Measurements from ENCODE around the gene APOBEC3F. TPM values are rescaled to one million over a fixed set of nuclear protein-coding genes. Genes with fewer than 3 reads are reported as not detected.
A peak's percentile ranks its signal among the peaks of the same experiment; 100 is the strongest.
"Not testable (repeated sequence)": the region's sequence is repeated elsewhere in the genome, so short reads cannot be mapped to it uniquely, and the experiment has no call there.

APOBEC3F gene
- total RNA-seq, 1 experiment from 2014 or later, result 8.9 TPM

DNA sequence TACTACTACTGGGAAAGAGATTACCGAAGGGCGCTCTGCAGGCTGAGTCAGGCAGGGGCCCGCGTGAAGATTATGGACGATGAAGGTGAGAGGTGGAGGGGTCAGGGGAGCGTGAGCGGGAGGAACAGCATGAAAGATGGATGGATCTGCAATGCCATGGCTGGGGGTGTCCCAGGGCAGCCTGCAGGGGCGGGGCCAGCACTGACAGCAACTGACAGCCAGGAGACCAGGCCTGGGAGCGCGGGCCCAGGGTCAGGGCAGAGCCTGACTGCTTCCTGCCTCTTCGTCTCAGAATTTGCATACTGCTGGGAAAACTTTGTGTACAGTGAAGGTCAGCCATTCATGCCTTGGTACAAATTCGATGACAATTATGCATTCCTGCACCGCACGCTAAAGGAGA is 4.5 kb downstream of the APOBEC3F start:
- not testable (repeated sequence) for H3K9me3 ChIP-seq (ENCODE audit: control insufficient read depth, low read depth, low read length); H3K27me3 Mint-ChIP-seq (ENCODE audit: low read depth); H3K27ac ChIP-seq (ENCODE audit: insufficient read length, low read depth, low read length); H4K20me1 ChIP-seq (ENCODE audit: control insufficient read depth, insufficient read depth, insufficient read length); H4K8ac ChIP-seq (replicated peaks; ENCODE audit: insufficient read length, low read depth, low read length); H4K5ac ChIP-seq (ENCODE audit: insufficient read length, low read depth, low read length); H3K23ac ChIP-seq (ENCODE audit: insufficient read length, low read depth, low read length); H3K56ac ChIP-seq (ENCODE audit: insufficient read length, low read depth, low read length); H2BK15ac ChIP-seq (ENCODE audit: low read depth, low read length); H3K23me2 ChIP-seq (ENCODE audit: insufficient read length, low read depth, low read length, poor library complexity, severe bottlenecking); H2BK20ac ChIP-seq (ENCODE audit: low read depth, low read length, poor library complexity, severe bottlenecking); H2BK12ac ChIP-seq (ENCODE audit: insufficient read length, low read depth, low read length); H3K9ac ChIP-seq (ENCODE audit: extremely low read depth, insufficient read length, low read length); H3K79me1 ChIP-seq (ENCODE audit: insufficient read depth, low read depth, low read length, poor library complexity, severe bottlenecking); H3K4ac ChIP-seq (ENCODE audit: low read depth, low read length); H3K4me1 ChIP-seq (ENCODE audit: insufficient read depth, low read length); DNase-seq; H3K9me3 Mint-ChIP-seq; H3K36me3 Mint-ChIP-seq (ENCODE audit: insufficient read depth in 1 of 3, low read depth in 3 of 3); H3K18ac ChIP-seq (ENCODE audit: insufficient read length, low read depth, low read length); H3K14ac ChIP-seq (ENCODE audit: insufficient read depth, low read length); H3K27me3 ChIP-seq (ENCODE audit: insufficient read depth, low read length); H4K91ac ChIP-seq (ENCODE audit: insufficient read length, low read depth, low read length); H2BK5ac ChIP-seq (ENCODE audit: insufficient read length, low read length); H2AFZ ChIP-seq (ENCODE audit: low read length); H3K4me3 Mint-ChIP-seq; H3T11ph ChIP-seq (ENCODE audit: low read length); H2AK5ac ChIP-seq (ENCODE audit: insufficient read length, low read length); H3K4me2 ChIP-seq (ENCODE audit: insufficient read depth, insufficient read length, low read length); H3K79me2 ChIP-seq (ENCODE audit: insufficient read depth, low read length); H2BK120ac ChIP-seq (ENCODE audit: low read depth, low read length, poor library complexity, severe bottlenecking)
- WGBS (ENCODE audit: extremely low coverage, insufficient read length, low lambda C conversion rate), result no CpG with 5 or more reads among the region's 14 CpGs
- peak overlapping the region in 1 of 3 experiments; percentile 11; a peak in 1 of 7 replicates for H3K27ac Mint-ChIP-seq
- H3K4me1 Mint-ChIP-seq, result peaks cover 54 to 58% of the 10 kb centered on the region in 2 experiments

DNA sequence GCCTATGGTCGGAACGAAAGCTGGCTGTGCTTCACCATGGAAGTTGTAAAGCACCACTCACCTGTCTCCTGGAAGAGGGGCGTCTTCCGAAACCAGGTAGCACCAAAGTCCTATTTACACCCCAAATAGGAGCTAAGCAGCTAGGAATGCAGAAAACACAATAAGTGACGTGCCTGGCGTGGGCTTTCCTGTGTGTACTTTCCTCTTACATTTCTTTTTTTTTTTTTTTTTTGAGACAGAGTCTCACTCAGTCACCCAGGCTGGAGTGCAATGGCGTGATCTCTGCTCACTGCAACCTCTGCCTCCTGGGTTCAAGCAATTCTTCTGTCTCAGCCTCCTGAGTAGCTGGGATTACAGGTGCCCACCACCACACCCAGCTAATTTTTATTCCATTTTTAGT is 8.8 kb downstream of the APOBEC3F start:
- H2AK5ac ChIP-seq (ENCODE audit: insufficient read length, low read length); H3K14ac ChIP-seq (ENCODE audit: insufficient read depth, low read length); H4K91ac ChIP-seq (ENCODE audit: insufficient read length, low read depth, low read length); H4K8ac ChIP-seq (replicated peaks; ENCODE audit: insufficient read length, low read depth, low read length); H3K56ac ChIP-seq (ENCODE audit: insufficient read length, low read depth, low read length); H3K27me3 ChIP-seq (ENCODE audit: insufficient read depth, low read length); H3K79me2 ChIP-seq (ENCODE audit: insufficient read depth, low read length); H4K20me1 ChIP-seq (ENCODE audit: control insufficient read depth, insufficient read depth, insufficient read length); H2BK15ac ChIP-seq (ENCODE audit: low read depth, low read length); H3K27me3 Mint-ChIP-seq (ENCODE audit: low read depth); H2BK5ac ChIP-seq (ENCODE audit: insufficient read length, low read length); H4K5ac ChIP-seq (ENCODE audit: insufficient read length, low read depth, low read length); H3K4me2 ChIP-seq (ENCODE audit: insufficient read depth, insufficient read length, low read length); H3T11ph ChIP-seq (ENCODE audit: low read length); H3K79me1 ChIP-seq (ENCODE audit: insufficient read depth, low read depth, low read length, poor library complexity, severe bottlenecking); H3K27ac Mint-ChIP-seq; H3K4ac ChIP-seq (ENCODE audit: low read depth, low read length); H3K27ac ChIP-seq (ENCODE audit: insufficient read length, low read depth, low read length); H2BK120ac ChIP-seq (ENCODE audit: low read depth, low read length, poor library complexity, severe bottlenecking); H3K9me3 Mint-ChIP-seq; H2BK20ac ChIP-seq (ENCODE audit: low read depth, low read length, poor library complexity, severe bottlenecking); H2BK12ac ChIP-seq (ENCODE audit: insufficient read length, low read depth, low read length); DNase-seq; H3K9me3 ChIP-seq (ENCODE audit: control insufficient read depth, low read depth, low read length); H3K36me3 Mint-ChIP-seq (ENCODE audit: insufficient read depth in 1 of 3, low read depth in 3 of 3); H2AFZ ChIP-seq (ENCODE audit: low read length); H3K9ac ChIP-seq (ENCODE audit: extremely low read depth, insufficient read length, low read length); H3K4me3 Mint-ChIP-seq; H3K23ac ChIP-seq (ENCODE audit: insufficient read length, low read depth, low read length); H3K4me1 ChIP-seq (ENCODE audit: insufficient read depth, low read length); H3K23me2 ChIP-seq (ENCODE audit: insufficient read length, low read depth, low read length, poor library complexity, severe bottlenecking); H3K18ac ChIP-seq (ENCODE audit: insufficient read length, low read depth, low read length): not testable (repeated sequence)
- WGBS (ENCODE audit: extremely low coverage, insufficient read length, low lambda C conversion rate), result no CpG with 5 or more reads among the region's 7 CpGs
- peaks cover 51 to 63% of the 10 kb centered on the region in 2 experiments for H3K4me1 Mint-ChIP-seq

All from H9 (cell line).